GM21786 (cell line): Measurements from ENCODE around the gene ZBTB34.

ENCODE experiments used
- ATAC-seq: cut with Tn5 transposase; IDR thresholded peaks from one replicate; pipeline ENCODE4 v1.9.1; 2021; ENCODE audit not compliant: unreplicated experiment

ZBTB34 gene

GRCh38 chr9:126842977-126843799 is 17.3 kb upstream of the ZBTB34 start:
- no peak for ATAC-seq

GRCh38 chr9:126844085-126844484 is 16.4 kb upstream of the ZBTB34 start:
- no peak for ATAC-seq

GRCh38 chr9:126847051-126847450 is 13.4 kb upstream of the ZBTB34 start:
- ATAC-seq = no peak

- no peak for ATAC-seq
These were observed 10.7 kb upstream of the ZBTB34 start for GRCh38 chr9:126849591-126850225.

GRCh38 chr9:126851286-126851880 is 9.1 kb upstream of the ZBTB34 start:
- ATAC-seq = no peak

- ATAC-seq = no peak
These were observed 8.3 kb upstream of the ZBTB34 start for GRCh38 chr9:126852086-126852688.

- no peak for ATAC-seq
These were observed 6.8 kb upstream of the ZBTB34 start for GRCh38 chr9:126853667-126854066.

- ATAC-seq = no peak
These were observed 5.7 kb upstream of the ZBTB34 start for GRCh38 chr9:126854734-126855133.

- ATAC-seq = no peak
These were observed 4.0 kb upstream of the ZBTB34 start for GRCh38 chr9:126856326-126856877.

GRCh38 chr9:126857261-126857960 is 3.0 kb upstream of the ZBTB34 start:
- no peak for ATAC-seq

GRCh38 chr9:126859111-126859510 is 1.3 kb upstream of the ZBTB34 start:
- no peak for ATAC-seq

- peak; percentile 20 for ATAC-seq
These were observed 473 bp downstream of the ZBTB34 start for GRCh38 chr9:126860757-126861466.

GRCh38 chr9:126861707-126862103 is 1.3 kb downstream of the ZBTB34 start:
- ATAC-seq = no peak

- ATAC-seq = no peak
These were observed 1.8 kb downstream of the ZBTB34 start for GRCh38 chr9:126862104-126862761.

- no peak for ATAC-seq
These were observed 4.3 kb downstream of the ZBTB34 start for GRCh38 chr9:126864771-126865170.

GRCh38 chr9:126869368-126869767 is 8.9 kb downstream of the ZBTB34 start:
- no peak for ATAC-seq

GRCh38 chr9:126872516-126872915 is 12.1 kb downstream of the ZBTB34 start:
- no peak for ATAC-seq

GRCh38 chr9:126874546-126875314 is 14.3 kb downstream of the ZBTB34 start:
- ATAC-seq = no peak
